HEK293 (cell line): Measurements from ENCODE around the gene DGCR6L.
"Not testable (repeated sequence)": the region's sequence is repeated elsewhere in the genome, so short reads cannot be mapped to it uniquely, and the experiment has no call there.

Experiments
- TF ChIP-seq, protein P1 (sequence below): fragments of 450-650 bp; formaldehyde crosslinking; IDR thresholded peaks from 2 replicates; pipeline ENCODE4 v1.5.1; 2016; ENCODE audit warnings: missing biosample characterization, missing genetic modification characterization
- TF ChIP-seq, protein P2 (sequence below): fragments of 450-650 bp; formaldehyde crosslinking; IDR thresholded peaks from 2 replicates; pipeline ENCODE4 v1.5.1; 2016; ENCODE audit warnings: missing biosample characterization, missing genetic modification characterization

DNA sequence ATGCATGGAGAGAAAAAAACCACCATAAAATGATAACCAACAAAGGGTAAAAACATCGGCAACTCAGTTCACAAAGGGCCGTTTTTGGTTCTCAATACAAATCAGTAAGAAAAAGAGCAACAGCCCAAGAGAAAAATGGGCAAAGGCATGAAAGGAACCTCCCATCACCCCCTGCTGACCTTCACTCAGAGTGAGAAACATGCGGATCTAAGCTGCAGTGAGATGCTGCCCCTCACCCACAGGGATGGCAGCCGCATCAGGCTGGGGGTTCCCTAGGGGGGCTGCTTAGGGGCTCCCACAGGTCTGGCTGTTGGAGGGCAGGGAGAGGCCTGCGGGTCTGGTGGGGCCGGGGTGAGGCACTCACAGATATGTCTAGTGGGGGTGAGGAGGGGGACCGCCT, 44.5 kb downstream of the DGCR6L start:
- TF ChIP-seq, protein P1, sequence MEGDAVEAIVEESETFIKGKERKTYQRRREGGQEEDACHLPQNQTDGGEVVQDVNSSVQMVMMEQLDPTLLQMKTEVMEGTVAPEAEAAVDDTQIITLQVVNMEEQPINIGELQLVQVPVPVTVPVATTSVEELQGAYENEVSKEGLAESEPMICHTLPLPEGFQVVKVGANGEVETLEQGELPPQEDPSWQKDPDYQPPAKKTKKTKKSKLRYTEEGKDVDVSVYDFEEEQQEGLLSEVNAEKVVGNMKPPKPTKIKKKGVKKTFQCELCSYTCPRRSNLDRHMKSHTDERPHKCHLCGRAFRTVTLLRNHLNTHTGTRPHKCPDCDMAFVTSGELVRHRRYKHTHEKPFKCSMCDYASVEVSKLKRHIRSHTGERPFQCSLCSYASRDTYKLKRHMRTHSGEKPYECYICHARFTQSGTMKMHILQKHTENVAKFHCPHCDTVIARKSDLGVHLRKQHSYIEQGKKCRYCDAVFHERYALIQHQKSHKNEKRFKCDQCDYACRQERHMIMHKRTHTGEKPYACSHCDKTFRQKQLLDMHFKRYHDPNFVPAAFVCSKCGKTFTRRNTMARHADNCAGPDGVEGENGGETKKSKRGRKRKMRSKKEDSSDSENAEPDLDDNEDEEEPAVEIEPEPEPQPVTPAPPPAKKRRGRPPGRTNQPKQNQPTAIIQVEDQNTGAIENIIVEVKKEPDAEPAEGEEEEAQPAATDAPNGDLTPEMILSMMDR (tag by site-specific recombination) = not testable (repeated sequence)
- TF ChIP-seq, protein P2, sequence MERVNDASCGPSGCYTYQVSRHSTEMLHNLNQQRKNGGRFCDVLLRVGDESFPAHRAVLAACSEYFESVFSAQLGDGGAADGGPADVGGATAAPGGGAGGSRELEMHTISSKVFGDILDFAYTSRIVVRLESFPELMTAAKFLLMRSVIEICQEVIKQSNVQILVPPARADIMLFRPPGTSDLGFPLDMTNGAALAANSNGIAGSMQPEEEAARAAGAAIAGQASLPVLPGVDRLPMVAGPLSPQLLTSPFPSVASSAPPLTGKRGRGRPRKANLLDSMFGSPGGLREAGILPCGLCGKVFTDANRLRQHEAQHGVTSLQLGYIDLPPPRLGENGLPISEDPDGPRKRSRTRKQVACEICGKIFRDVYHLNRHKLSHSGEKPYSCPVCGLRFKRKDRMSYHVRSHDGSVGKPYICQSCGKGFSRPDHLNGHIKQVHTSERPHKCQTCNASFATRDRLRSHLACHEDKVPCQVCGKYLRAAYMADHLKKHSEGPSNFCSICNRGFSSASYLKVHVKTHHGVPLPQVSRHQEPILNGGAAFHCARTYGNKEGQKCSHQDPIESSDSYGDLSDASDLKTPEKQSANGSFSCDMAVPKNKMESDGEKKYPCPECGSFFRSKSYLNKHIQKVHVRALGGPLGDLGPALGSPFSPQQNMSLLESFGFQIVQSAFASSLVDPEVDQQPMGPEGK (tag by site-specific recombination) = not testable (repeated sequence)
